ENCODE measurements around the gene OR4C13. TPM values are rescaled to one million over a fixed set of nuclear protein-coding genes. Genes with fewer than 3 reads are reported as not detected.
"Not testable (repeated sequence)": the region's sequence is repeated elsewhere in the genome, so short reads cannot be mapped to it uniquely, and the experiment has no call there.

Gene OR4C13
- not detected in 2 replicates for total RNA-seq (2021)
- long read RNA-seq, result 0 reads

GRCh38 chr11:49952091-49952490 is at the start of gene OR4C13:
Gene OR4C13 (plus strand): TSS chr11:49952391. CDS start chr11:49952423, 32 bp downstream.
- Mint-ChIP-seq H3K9me3 (peaks cover 78 to 87% of the 10 kb centered on the region in 2 experiments), H3K4me1 (no peaks in the 10 kb centered on the region), H3K4me3 (no peak within 1 kb of the TSS), H3K27me3 (ENCODE audit: low read depth) (no peaks in the 10 kb centered on the region), H3K36me3 (ENCODE audit: insufficient read depth in 1 of 3, low read depth in 3 of 3) (peaks cover 0 to 27% (median 4%) of the 10 kb centered on the region in 3 experiments; a peak in 6 of 7 replicates), H3K27ac (no peak within 1 kb of the TSS)
- Histone ChIP-seq H2AFZ (ENCODE audit: low read length) (no peak within 1 kb of the TSS), H3K4ac (ENCODE audit: low read depth, low read length) (no peak within 1 kb of the TSS), H3K18ac (ENCODE audit: insufficient read length, low read depth, low read length) (no peak within 1 kb of the TSS), H3K79me2 (ENCODE audit: insufficient read depth, low read length) (no peaks in the 10 kb centered on the region), H2BK5ac (ENCODE audit: insufficient read length, low read length) (no peak within 1 kb of the TSS), H3K23me2 (ENCODE audit: insufficient read length, low read depth, low read length, poor library complexity, severe bottlenecking) (no peaks in the 10 kb centered on the region), H3K9me3 (ENCODE audit: control insufficient read depth, low read depth, low read length) (peaks cover 48% of the 10 kb centered on the region), H3K23ac (ENCODE audit: insufficient read length, low read depth, low read length) (no peak within 1 kb of the TSS), H2BK15ac (ENCODE audit: low read depth, low read length) (no peak within 1 kb of the TSS), H3K4me1 (ENCODE audit: insufficient read depth, low read length) (no peaks in the 10 kb centered on the region), H4K5ac (ENCODE audit: insufficient read length, low read depth, low read length) (no peak within 1 kb of the TSS), H3K27ac (ENCODE audit: insufficient read length, low read depth, low read length) (no peak within 1 kb of the TSS), H4K91ac (ENCODE audit: insufficient read length, low read depth, low read length) (no peak within 1 kb of the TSS), H4K8ac (replicated peaks; ENCODE audit: insufficient read length, low read depth, low read length) (no peak within 1 kb of the TSS), H4K20me1 (ENCODE audit: control insufficient read depth, insufficient read depth, insufficient read length) (no peaks in the 10 kb centered on the region), H3K56ac (ENCODE audit: insufficient read length, low read depth, low read length) (no peak within 1 kb of the TSS), H2AK5ac (ENCODE audit: insufficient read length, low read length) (no peak within 1 kb of the TSS), H3K14ac (ENCODE audit: insufficient read depth, low read length) (no peak within 1 kb of the TSS), H3T11ph (ENCODE audit: low read length) (no peak within 1 kb of the TSS), H2BK20ac (ENCODE audit: low read depth, low read length, poor library complexity, severe bottlenecking) (no peak within 1 kb of the TSS), H2BK12ac (ENCODE audit: insufficient read length, low read depth, low read length) (no peak within 1 kb of the TSS), H3K9ac (ENCODE audit: extremely low read depth, insufficient read length, low read length) (no peak within 1 kb of the TSS), H3K79me1 (ENCODE audit: insufficient read depth, low read depth, low read length, poor library complexity, severe bottlenecking) (no peaks in the 10 kb centered on the region), H2BK120ac (ENCODE audit: low read depth, low read length, poor library complexity, severe bottlenecking) (no peak within 1 kb of the TSS), H3K4me2 (ENCODE audit: insufficient read depth, insufficient read length, low read length) (no peak within 1 kb of the TSS), H3K27me3 (ENCODE audit: insufficient read depth, low read length) (no peaks in the 10 kb centered on the region)
- WGBS (ENCODE audit: extremely low coverage, insufficient read length, low lambda C conversion rate), result no CpG with 5 or more reads among the region's 1 CpG
- TF ChIP-seq, protein P1, sequence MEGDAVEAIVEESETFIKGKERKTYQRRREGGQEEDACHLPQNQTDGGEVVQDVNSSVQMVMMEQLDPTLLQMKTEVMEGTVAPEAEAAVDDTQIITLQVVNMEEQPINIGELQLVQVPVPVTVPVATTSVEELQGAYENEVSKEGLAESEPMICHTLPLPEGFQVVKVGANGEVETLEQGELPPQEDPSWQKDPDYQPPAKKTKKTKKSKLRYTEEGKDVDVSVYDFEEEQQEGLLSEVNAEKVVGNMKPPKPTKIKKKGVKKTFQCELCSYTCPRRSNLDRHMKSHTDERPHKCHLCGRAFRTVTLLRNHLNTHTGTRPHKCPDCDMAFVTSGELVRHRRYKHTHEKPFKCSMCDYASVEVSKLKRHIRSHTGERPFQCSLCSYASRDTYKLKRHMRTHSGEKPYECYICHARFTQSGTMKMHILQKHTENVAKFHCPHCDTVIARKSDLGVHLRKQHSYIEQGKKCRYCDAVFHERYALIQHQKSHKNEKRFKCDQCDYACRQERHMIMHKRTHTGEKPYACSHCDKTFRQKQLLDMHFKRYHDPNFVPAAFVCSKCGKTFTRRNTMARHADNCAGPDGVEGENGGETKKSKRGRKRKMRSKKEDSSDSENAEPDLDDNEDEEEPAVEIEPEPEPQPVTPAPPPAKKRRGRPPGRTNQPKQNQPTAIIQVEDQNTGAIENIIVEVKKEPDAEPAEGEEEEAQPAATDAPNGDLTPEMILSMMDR (conservative IDR thresholded peaks at IDR 0.05), result no peak
- no peak for DNase-seq

GRCh38 chr11:49911516-49911915 is 40.7 kb upstream of the OR4C13 start:
- H2BK12ac ChIP-seq (ENCODE audit: insufficient read length, low read depth, low read length); H4K5ac ChIP-seq (ENCODE audit: insufficient read length, low read depth, low read length); H2AFZ ChIP-seq (ENCODE audit: low read length); H3K27me3 ChIP-seq (ENCODE audit: insufficient read depth, low read length); H3K4me2 ChIP-seq (ENCODE audit: insufficient read depth, insufficient read length, low read length); H3K27ac Mint-ChIP-seq; H3K23me2 ChIP-seq (ENCODE audit: insufficient read length, low read depth, low read length, poor library complexity, severe bottlenecking); H3K9ac ChIP-seq (ENCODE audit: extremely low read depth, insufficient read length, low read length); H3K27me3 Mint-ChIP-seq (ENCODE audit: low read depth); H3K4me1 ChIP-seq (ENCODE audit: insufficient read depth, low read length); DNase-seq; H3K56ac ChIP-seq (ENCODE audit: insufficient read length, low read depth, low read length); H3K27ac ChIP-seq (ENCODE audit: insufficient read length, low read depth, low read length); H3K79me2 ChIP-seq (ENCODE audit: insufficient read depth, low read length); H2BK120ac ChIP-seq (ENCODE audit: low read depth, low read length, poor library complexity, severe bottlenecking); H4K20me1 ChIP-seq (ENCODE audit: control insufficient read depth, insufficient read depth, insufficient read length); H3K4ac ChIP-seq (ENCODE audit: low read depth, low read length); H2BK15ac ChIP-seq (ENCODE audit: low read depth, low read length); H2BK20ac ChIP-seq (ENCODE audit: low read depth, low read length, poor library complexity, severe bottlenecking); H4K91ac ChIP-seq (ENCODE audit: insufficient read length, low read depth, low read length); H3K4me1 Mint-ChIP-seq; H3K18ac ChIP-seq (ENCODE audit: insufficient read length, low read depth, low read length); H3T11ph ChIP-seq (ENCODE audit: low read length); H2AK5ac ChIP-seq (ENCODE audit: insufficient read length, low read length); H2BK5ac ChIP-seq (ENCODE audit: insufficient read length, low read length); H3K79me1 ChIP-seq (ENCODE audit: insufficient read depth, low read depth, low read length, poor library complexity, severe bottlenecking); H4K8ac ChIP-seq (replicated peaks; ENCODE audit: insufficient read length, low read depth, low read length); H3K14ac ChIP-seq (ENCODE audit: insufficient read depth, low read length); H3K23ac ChIP-seq (ENCODE audit: insufficient read length, low read depth, low read length); H3K4me3 Mint-ChIP-seq: not testable (repeated sequence)
- peaks cover 29% of the 10 kb centered on the region for H3K9me3 ChIP-seq (ENCODE audit: control insufficient read depth, low read depth, low read length)
- Mint-ChIP-seq H3K9me3 (peaks cover 71 to 79% of the 10 kb centered on the region in 2 experiments), H3K36me3 (ENCODE audit: insufficient read depth in 1 of 3, low read depth in 3 of 3) (peaks cover 0 to 18% (median 2%) of the 10 kb centered on the region in 3 experiments; a peak in 6 of 7 replicates)
- WGBS (ENCODE audit: extremely low coverage, insufficient read length, low lambda C conversion rate), result no CpG with 5 or more reads among the region's 13 CpGs

All from H9 (cell line).